ENCODE measurements around the gene YAP1.
A peak's percentile ranks its signal among the peaks of the same experiment; 100 is the strongest.

The YAP1 gene

DNA sequence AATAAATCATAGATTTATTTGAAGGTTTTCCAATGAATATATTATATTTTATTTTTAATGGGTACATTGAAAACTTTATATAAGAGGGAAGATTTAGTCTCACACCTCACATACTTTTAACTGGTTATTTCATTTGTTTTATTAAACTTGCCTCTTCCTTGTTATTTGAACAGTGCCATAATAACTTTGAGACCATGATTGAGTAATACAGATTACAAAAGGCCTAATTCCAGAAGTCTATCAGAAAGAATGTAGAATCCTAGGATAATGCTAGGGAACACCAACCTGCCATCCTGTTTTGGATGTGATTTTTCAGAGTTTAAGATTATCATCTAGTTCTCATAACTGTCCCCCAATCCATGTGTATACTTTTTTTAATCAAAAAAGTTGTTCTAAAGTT is 104.4 kb downstream of the YAP1 start:
- no peaks in the 10 kb centered on the region for H3K4me1 ChIP-seq (ENCODE audit: control insufficient read depth in 2 of 2, insufficient read depth in 2 of 2, low read length in 2 of 2)
- H3K9ac ChIP-seq (ENCODE audit: low read depth in 1 of 2, low read length in 2 of 2): no peak overlapping the region
- H3K27me3 ChIP-seq (ENCODE audit: control insufficient read depth in 2 of 2, insufficient read depth in 2 of 2, low read length in 2 of 2): no peaks in the 10 kb centered on the region
- no peak overlapping the region for H3K27ac ChIP-seq (ENCODE audit: low read depth in 2 of 2, low read length in 2 of 2)
- H3K36me3 ChIP-seq (ENCODE audit: control insufficient read depth in 2 of 2, insufficient read depth in 2 of 2, low read length in 2 of 2): peaks cover 5 to 17% of the 10 kb centered on the region in 2 donors
- H3K4me3 ChIP-seq (ENCODE audit: low read length in 2 of 2): no peak overlapping the region
- no peaks in the 10 kb centered on the region for H3K9me3 ChIP-seq (ENCODE audit: control insufficient read depth in 2 of 2, low read length in 2 of 2)

GRCh38 chr11:102216433-102217075 is 106.3 kb downstream of the YAP1 start:
- Histone ChIP-seq H3K27me3 (ENCODE audit: control insufficient read depth in 2 of 2, insufficient read depth in 2 of 2, low read length in 2 of 2) (no peaks in the 10 kb centered on the region), H3K9me3 (ENCODE audit: control insufficient read depth in 2 of 2, low read length in 2 of 2) (no peaks in the 10 kb centered on the region), H3K27ac (ENCODE audit: low read depth in 2 of 2, low read length in 2 of 2) (peak overlapping the region in 1 of 2 donors; percentile 42), H3K36me3 (ENCODE audit: control insufficient read depth in 2 of 2, insufficient read depth in 2 of 2, low read length in 2 of 2) (peaks cover 0 to 15% of the 10 kb centered on the region in 2 donors), H3K4me1 (ENCODE audit: control insufficient read depth in 2 of 2, insufficient read depth in 2 of 2, low read length in 2 of 2) (no peaks in the 10 kb centered on the region), H3K4me3 (ENCODE audit: low read length in 2 of 2) (no peak overlapping the region), H3K9ac (ENCODE audit: low read depth in 1 of 2, low read length in 2 of 2) (no peak overlapping the region)

DNA sequence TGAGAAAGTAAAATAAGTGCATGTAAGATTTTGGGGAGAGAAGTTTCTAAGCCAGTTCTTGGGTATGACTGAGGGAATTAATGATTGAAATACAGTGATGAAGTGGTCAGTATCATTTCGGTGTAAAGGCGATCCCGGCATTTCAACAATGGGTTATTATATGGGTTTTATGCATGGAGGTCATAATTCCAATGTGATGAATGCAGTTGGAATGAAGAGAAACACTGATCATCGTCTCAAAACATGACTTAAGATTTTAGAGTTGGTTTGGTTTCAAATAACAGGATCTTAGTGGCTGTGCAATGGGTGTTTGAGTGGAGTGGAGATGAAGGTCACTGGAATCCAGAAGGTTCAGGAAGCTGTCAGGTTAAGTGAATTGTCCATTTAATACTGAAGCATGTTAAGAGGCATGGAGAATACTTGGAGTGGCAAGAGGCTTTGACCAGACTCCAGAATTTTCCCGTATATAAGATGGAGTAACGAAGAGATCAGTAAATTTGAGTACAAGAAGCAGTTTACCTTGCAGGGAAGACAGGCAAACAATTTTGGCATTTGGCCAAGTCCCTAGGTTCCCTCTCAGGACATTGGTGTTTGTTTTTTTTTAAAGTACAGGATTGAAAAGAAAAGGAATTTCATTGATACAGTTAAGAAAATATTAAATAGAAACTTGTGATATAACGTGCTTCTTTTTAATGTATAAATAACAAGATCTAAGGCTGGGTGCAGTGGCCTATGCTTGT is 110.7 kb downstream of the YAP1 start:
- no peak overlapping the region for H3K4me3 ChIP-seq (ENCODE audit: low read length in 2 of 2)
- no peak overlapping the region for H3K9ac ChIP-seq (ENCODE audit: low read depth in 1 of 2, low read length in 2 of 2)
- no peaks in the 10 kb centered on the region for H3K4me1 ChIP-seq (ENCODE audit: control insufficient read depth in 2 of 2, insufficient read depth in 2 of 2, low read length in 2 of 2)
- no peak overlapping the region for H3K27ac ChIP-seq (ENCODE audit: low read depth in 2 of 2, low read length in 2 of 2)
- H3K9me3 ChIP-seq (ENCODE audit: control insufficient read depth in 2 of 2, low read length in 2 of 2): no peaks in the 10 kb centered on the region
- no peaks in the 10 kb centered on the region for H3K27me3 ChIP-seq (ENCODE audit: control insufficient read depth in 2 of 2, insufficient read depth in 2 of 2, low read length in 2 of 2)
- peaks cover 3 to 5% of the 10 kb centered on the region in 2 donors for H3K36me3 ChIP-seq (ENCODE audit: control insufficient read depth in 2 of 2, insufficient read depth in 2 of 2, low read length in 2 of 2)

GRCh38 chr11:102223859-102224258 is 113.6 kb downstream of the YAP1 start:
- H3K36me3 ChIP-seq (ENCODE audit: control insufficient read depth in 2 of 2, insufficient read depth in 2 of 2, low read length in 2 of 2): peaks cover 3 to 6% of the 10 kb centered on the region in 2 donors
- H3K9me3 ChIP-seq (ENCODE audit: control insufficient read depth in 2 of 2, low read length in 2 of 2): no peaks in the 10 kb centered on the region
- no peaks in the 10 kb centered on the region for H3K27me3 ChIP-seq (ENCODE audit: control insufficient read depth in 2 of 2, insufficient read depth in 2 of 2, low read length in 2 of 2)
- no peak overlapping the region for H3K4me3 ChIP-seq (ENCODE audit: low read length in 2 of 2)
- H3K27ac ChIP-seq (ENCODE audit: low read depth in 2 of 2, low read length in 2 of 2): no peak overlapping the region
- H3K4me1 ChIP-seq (ENCODE audit: control insufficient read depth in 2 of 2, insufficient read depth in 2 of 2, low read length in 2 of 2): no peaks in the 10 kb centered on the region
- H3K9ac ChIP-seq (ENCODE audit: low read depth in 1 of 2, low read length in 2 of 2): no peak overlapping the region

GRCh38 chr11:102225689-102226568 is 115.7 kb downstream of the YAP1 start:
- Histone ChIP-seq H3K4me1 (ENCODE audit: control insufficient read depth in 2 of 2, insufficient read depth in 2 of 2, low read length in 2 of 2) (no peaks in the 10 kb centered on the region), H3K36me3 (ENCODE audit: control insufficient read depth in 2 of 2, insufficient read depth in 2 of 2, low read length in 2 of 2) (peaks cover 3 to 6% of the 10 kb centered on the region in 2 donors), H3K27me3 (ENCODE audit: control insufficient read depth in 2 of 2, insufficient read depth in 2 of 2, low read length in 2 of 2) (no peaks in the 10 kb centered on the region), H3K9me3 (ENCODE audit: control insufficient read depth in 2 of 2, low read length in 2 of 2) (no peaks in the 10 kb centered on the region), H3K27ac (ENCODE audit: low read depth in 2 of 2, low read length in 2 of 2) (no peak overlapping the region), H3K9ac (ENCODE audit: low read depth in 1 of 2, low read length in 2 of 2) (no peak overlapping the region), H3K4me3 (ENCODE audit: low read length in 2 of 2) (no peak overlapping the region)

GRCh38 chr11:102226702-102227490 is 116.6 kb downstream of the YAP1 start:
- Histone ChIP-seq H3K9me3 (ENCODE audit: control insufficient read depth in 2 of 2, low read length in 2 of 2) (no peaks in the 10 kb centered on the region), H3K4me3 (ENCODE audit: low read length in 2 of 2) (no peak overlapping the region), H3K27me3 (ENCODE audit: control insufficient read depth in 2 of 2, insufficient read depth in 2 of 2, low read length in 2 of 2) (no peaks in the 10 kb centered on the region), H3K4me1 (ENCODE audit: control insufficient read depth in 2 of 2, insufficient read depth in 2 of 2, low read length in 2 of 2) (no peaks in the 10 kb centered on the region), H3K9ac (ENCODE audit: low read depth in 1 of 2, low read length in 2 of 2) (no peak overlapping the region), H3K27ac (ENCODE audit: low read depth in 2 of 2, low read length in 2 of 2) (no peak overlapping the region), H3K36me3 (ENCODE audit: control insufficient read depth in 2 of 2, insufficient read depth in 2 of 2, low read length in 2 of 2) (peaks cover 3 to 6% of the 10 kb centered on the region in 2 donors)

DNA sequence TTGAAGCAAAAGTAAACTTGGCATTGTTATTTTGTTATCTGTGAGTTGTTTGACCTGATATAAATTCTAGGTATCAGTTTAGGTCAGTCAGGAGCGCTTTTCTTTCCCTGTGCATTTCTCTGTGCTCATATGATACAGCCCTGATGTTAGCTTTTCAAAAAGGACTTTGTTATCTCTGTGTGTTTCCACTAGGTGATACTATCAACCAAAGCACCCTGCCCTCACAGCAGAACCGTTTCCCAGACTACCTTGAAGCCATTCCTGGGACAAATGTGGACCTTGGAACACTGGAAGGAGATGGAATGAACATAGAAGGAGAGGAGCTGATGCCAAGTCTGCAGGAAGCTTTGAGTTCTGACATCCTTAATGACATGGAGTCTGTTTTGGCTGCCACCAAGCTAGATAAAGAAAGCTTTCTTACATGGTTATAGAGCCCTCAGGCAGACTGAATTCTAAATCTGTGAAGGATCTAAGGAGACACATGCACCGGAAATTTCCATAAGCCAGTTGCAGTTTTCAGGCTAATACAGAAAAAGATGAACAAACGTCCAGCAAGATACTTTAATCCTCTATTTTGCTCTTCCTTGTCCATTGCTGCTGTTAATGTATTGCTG is 119.4 kb downstream of the YAP1 start:
- H3K36me3 ChIP-seq (ENCODE audit: control insufficient read depth in 2 of 2, insufficient read depth in 2 of 2, low read length in 2 of 2): peaks cover 2 to 3% of the 10 kb centered on the region in 2 donors
- H3K27ac ChIP-seq (ENCODE audit: low read depth in 2 of 2, low read length in 2 of 2): no peak overlapping the region
- H3K9ac ChIP-seq (ENCODE audit: low read depth in 1 of 2, low read length in 2 of 2): no peak overlapping the region

GRCh38 chr11:102230186-102230585 is 119.9 kb downstream of the YAP1 start:
- Histone ChIP-seq H3K27ac (ENCODE audit: low read depth in 2 of 2, low read length in 2 of 2) (no peak overlapping the region), H3K27me3 (ENCODE audit: control insufficient read depth in 2 of 2, insufficient read depth in 2 of 2, low read length in 2 of 2) (no peaks in the 10 kb centered on the region), H3K4me1 (ENCODE audit: control insufficient read depth in 2 of 2, insufficient read depth in 2 of 2, low read length in 2 of 2) (no peaks in the 10 kb centered on the region), H3K9me3 (ENCODE audit: control insufficient read depth in 2 of 2, low read length in 2 of 2) (no peaks in the 10 kb centered on the region), H3K9ac (ENCODE audit: low read depth in 1 of 2, low read length in 2 of 2) (no peak overlapping the region), H3K36me3 (ENCODE audit: control insufficient read depth in 2 of 2, insufficient read depth in 2 of 2, low read length in 2 of 2) (peaks cover 2 to 3% of the 10 kb centered on the region in 2 donors), H3K4me3 (ENCODE audit: low read length in 2 of 2) (no peak overlapping the region)

More for the DNA sequence above, 119.4 kb downstream of the YAP1 start:
- Histone ChIP-seq H3K27me3 (ENCODE audit: control insufficient read depth in 2 of 2, insufficient read depth in 2 of 2, low read length in 2 of 2) (no peaks in the 10 kb centered on the region), H3K4me1 (ENCODE audit: control insufficient read depth in 2 of 2, insufficient read depth in 2 of 2, low read length in 2 of 2) (no peaks in the 10 kb centered on the region), H3K4me3 (ENCODE audit: low read length in 2 of 2) (no peak overlapping the region), H3K9me3 (ENCODE audit: control insufficient read depth in 2 of 2, low read length in 2 of 2) (no peaks in the 10 kb centered on the region)

DNA sequence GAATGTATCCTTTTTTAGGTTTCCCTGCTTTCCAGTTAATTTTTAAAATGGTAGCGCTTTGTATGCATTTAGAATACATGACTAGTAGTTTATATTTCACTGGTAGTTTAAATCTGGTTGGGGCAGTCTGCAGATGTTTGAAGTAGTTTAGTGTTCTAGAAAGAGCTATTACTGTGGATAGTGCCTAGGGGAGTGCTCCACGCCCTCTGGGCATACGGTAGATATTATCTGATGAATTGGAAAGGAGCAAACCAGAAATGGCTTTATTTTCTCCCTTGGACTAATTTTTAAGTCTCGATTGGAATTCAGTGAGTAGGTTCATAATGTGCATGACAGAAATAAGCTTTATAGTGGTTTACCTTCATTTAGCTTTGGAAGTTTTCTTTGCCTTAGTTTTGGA is 120.7 kb downstream of the YAP1 start:
- Histone ChIP-seq H3K27ac (ENCODE audit: low read depth in 2 of 2, low read length in 2 of 2) (no peak overlapping the region), H3K27me3 (ENCODE audit: control insufficient read depth in 2 of 2, insufficient read depth in 2 of 2, low read length in 2 of 2) (no peaks in the 10 kb centered on the region), H3K9me3 (ENCODE audit: control insufficient read depth in 2 of 2, low read length in 2 of 2) (no peaks in the 10 kb centered on the region), H3K4me3 (ENCODE audit: low read length in 2 of 2) (no peak overlapping the region), H3K4me1 (ENCODE audit: control insufficient read depth in 2 of 2, insufficient read depth in 2 of 2, low read length in 2 of 2) (no peaks in the 10 kb centered on the region), H3K36me3 (ENCODE audit: control insufficient read depth in 2 of 2, insufficient read depth in 2 of 2, low read length in 2 of 2) (peaks cover 2 to 3% of the 10 kb centered on the region in 2 donors), H3K9ac (ENCODE audit: low read depth in 1 of 2, low read length in 2 of 2) (no peak overlapping the region)

All from mucosa of rectum (tissue), 2 donors.